ENCODE measurements around the gene PARD3.

The PARD3 gene

GRCh38 chr10:34176351-34176750 is 638.7 kb downstream of the PARD3 start:
- H3K4me3 ChIP-seq, result no peak overlapping the region
- peaks cover 6% of the 10 kb centered on the region; the same call in 1 of the 2 replicates for H3K27me3 ChIP-seq (ENCODE audit: low read depth)
- H3K36me3 ChIP-seq (replicated peaks), result no peaks in the 10 kb centered on the region
- no peaks in the 10 kb centered on the region for H3K9me3 ChIP-seq
- H3K4me1 ChIP-seq, result peaks cover 14% of the 10 kb centered on the region
- in situ Hi-C loops (cut with MboI; ENCODE audit: low sequenced_read_pairs), result loop anchor here (25.0 kb wide), 1 partner anchor 839 kb away; the partner anchor contains the start of gene NRP1
- DNase-seq (ENCODE audit: low spot score in 2 of 2), result no peak

- in situ Hi-C loops (cut with MboI; ENCODE audit: low sequenced_read_pairs), result loop anchor here (25.0 kb wide), 1 partner anchor 838 kb away; the partner anchor contains the start of gene NRP1
- H3K9me3 ChIP-seq, result no peaks in the 10 kb centered on the region
- no peak overlapping the region for H3K4me3 ChIP-seq
- H3K27me3 ChIP-seq (ENCODE audit: low read depth), result no peaks in the 10 kb centered on the region
- H3K36me3 ChIP-seq (replicated peaks), result no peaks in the 10 kb centered on the region
- no peak for DNase-seq (ENCODE audit: low spot score in 2 of 2)
- peaks cover 14% of the 10 kb centered on the region for H3K4me1 ChIP-seq
These were observed 640.0 kb downstream of the PARD3 start for GRCh38 chr10:34175121-34175520.

GRCh38 chr10:34172936-34173533 is 642.1 kb downstream of the PARD3 start:
- in situ Hi-C loops (cut with MboI; ENCODE audit: low sequenced_read_pairs), result no loop called here
- Histone ChIP-seq H3K4me3 (no peak overlapping the region), H3K27me3 (ENCODE audit: low read depth) (peaks cover 6% of the 10 kb centered on the region; the same call in 1 of the 2 replicates), H3K4me1 (peaks cover 8% of the 10 kb centered on the region), H3K9me3 (no peaks in the 10 kb centered on the region), H3K36me3 (replicated peaks) (no peaks in the 10 kb centered on the region)
- no peak for DNase-seq (ENCODE audit: low spot score in 2 of 2)

DNA sequence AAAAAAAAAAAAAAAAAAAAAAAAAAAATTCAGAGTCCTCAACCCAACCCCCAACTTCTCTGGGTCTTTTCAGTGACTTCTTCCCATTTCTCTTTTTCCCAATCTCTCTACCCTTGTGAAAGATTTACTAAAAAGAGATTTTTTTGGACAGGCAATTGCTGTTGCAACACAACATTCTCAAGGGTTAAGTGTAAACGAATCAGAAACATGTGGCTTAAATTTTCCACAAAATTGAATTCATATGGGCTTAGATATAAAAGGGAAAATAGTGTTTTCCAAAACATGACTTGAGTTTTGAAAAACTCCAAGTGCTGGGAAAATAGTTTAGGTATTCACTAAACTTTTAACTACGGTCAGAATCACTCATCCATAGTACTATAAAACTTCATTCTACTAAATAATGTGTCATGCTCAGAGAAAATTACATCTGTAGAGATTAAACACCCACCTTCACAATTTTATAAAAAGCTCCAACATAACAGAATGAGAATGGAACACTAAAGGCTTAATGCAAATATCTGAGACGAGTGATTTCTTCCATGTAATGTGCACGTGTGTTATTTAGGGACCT is 643.1 kb downstream of the PARD3 start:
- in situ Hi-C loops (cut with MboI; ENCODE audit: low sequenced_read_pairs), result no loop called here

GRCh38 chr10:34169677-34170076 is 645.4 kb downstream of the PARD3 start:
- H3K4me3 ChIP-seq, result no peak overlapping the region
- no peaks in the 10 kb centered on the region for H3K4me1 ChIP-seq
- H3K9me3 ChIP-seq, result no peaks in the 10 kb centered on the region
- H3K27me3 ChIP-seq (ENCODE audit: low read depth), result peaks cover 6% of the 10 kb centered on the region; the same call in 1 of the 2 replicates
- H3K36me3 ChIP-seq (replicated peaks), result no peaks in the 10 kb centered on the region
- DNase-seq (ENCODE audit: low spot score in 2 of 2), result no peak
- in situ Hi-C loops (cut with MboI; ENCODE audit: low sequenced_read_pairs), result no loop called here

More for the DNA sequence above, 643.1 kb downstream of the PARD3 start:
- no peak overlapping the region for H3K4me3 ChIP-seq
- no peaks in the 10 kb centered on the region for H3K4me1 ChIP-seq
- peaks cover 6% of the 10 kb centered on the region; the same call in 1 of the 2 replicates for H3K27me3 ChIP-seq (ENCODE audit: low read depth)
- no peak for DNase-seq (ENCODE audit: low spot score in 2 of 2)
- H3K36me3 ChIP-seq (replicated peaks), result no peaks in the 10 kb centered on the region
- no peaks in the 10 kb centered on the region for H3K9me3 ChIP-seq

GRCh38 chr10:34169131-34169530 is 646.0 kb downstream of the PARD3 start:
- no peaks in the 10 kb centered on the region for H3K9me3 ChIP-seq
- no peak overlapping the region for H3K4me3 ChIP-seq
- in situ Hi-C loops (cut with MboI; ENCODE audit: low sequenced_read_pairs), result no loop called here
- no peaks in the 10 kb centered on the region for H3K4me1 ChIP-seq
- peaks cover 6% of the 10 kb centered on the region; the same call in 1 of the 2 replicates for H3K27me3 ChIP-seq (ENCODE audit: low read depth)
- DNase-seq (ENCODE audit: low spot score in 2 of 2), result no peak
- H3K36me3 ChIP-seq (replicated peaks), result no peaks in the 10 kb centered on the region

DNA sequence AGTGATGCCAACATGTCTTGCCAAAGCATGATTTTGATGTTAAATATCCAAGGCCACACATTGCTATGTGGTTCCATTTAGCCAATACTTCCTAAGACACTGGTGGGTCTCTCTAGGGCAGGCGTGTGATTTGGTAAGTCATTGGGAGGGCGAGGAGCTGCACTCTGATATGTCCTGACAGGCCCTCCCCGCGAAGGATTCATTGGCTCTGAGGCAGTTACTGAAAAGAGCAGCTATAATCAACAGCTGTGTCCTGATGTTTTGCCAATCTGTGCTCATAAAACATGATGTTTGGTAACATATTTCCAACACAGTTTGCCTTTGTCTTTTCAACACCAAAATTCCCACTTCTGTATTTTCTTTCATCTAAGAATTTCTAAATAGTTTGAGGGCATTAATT is 646.7 kb downstream of the PARD3 start:
- no peaks in the 10 kb centered on the region for H3K4me1 ChIP-seq
- in situ Hi-C loops (cut with MboI; ENCODE audit: low sequenced_read_pairs), result no loop called here
- no peak overlapping the region for H3K4me3 ChIP-seq
- DNase-seq (ENCODE audit: low spot score in 2 of 2), result no peak
- peaks cover 6% of the 10 kb centered on the region; the same call in 1 of the 2 replicates for H3K27me3 ChIP-seq (ENCODE audit: low read depth)
- no peaks in the 10 kb centered on the region for H3K36me3 ChIP-seq (replicated peaks)
- no peaks in the 10 kb centered on the region for H3K9me3 ChIP-seq

- no peaks in the 10 kb centered on the region for H3K4me1 ChIP-seq
- H3K27me3 ChIP-seq (ENCODE audit: low read depth), result peaks cover 6% of the 10 kb centered on the region; the same call in 1 of the 2 replicates
- no peaks in the 10 kb centered on the region for H3K36me3 ChIP-seq (replicated peaks)
- no peak for DNase-seq (ENCODE audit: low spot score in 2 of 2)
- no peaks in the 10 kb centered on the region for H3K9me3 ChIP-seq
- in situ Hi-C loops (cut with MboI; ENCODE audit: low sequenced_read_pairs), result no loop called here
- no peak overlapping the region for H3K4me3 ChIP-seq
These were observed 648.3 kb downstream of the PARD3 start for GRCh38 chr10:34166823-34167222.

DNA sequence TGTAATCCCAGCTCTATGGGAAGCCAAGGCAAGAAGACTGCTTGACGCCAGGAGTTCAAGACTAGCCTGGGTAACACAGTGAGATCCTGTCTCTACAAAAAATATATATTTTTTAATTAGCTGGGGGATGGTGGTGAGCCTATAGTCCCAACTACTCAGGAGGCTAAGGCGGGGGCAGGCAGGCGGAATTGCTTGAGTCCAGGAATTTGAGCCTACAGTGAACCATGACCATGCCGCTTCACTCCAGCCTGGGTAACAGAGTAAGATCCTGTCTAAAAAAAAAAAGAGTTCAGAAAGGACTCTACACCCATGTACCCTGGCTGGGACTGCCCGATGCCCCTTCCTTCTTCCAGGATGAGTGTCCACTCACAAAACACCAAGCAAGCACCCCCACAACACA is 648.7 kb downstream of the PARD3 start:
- in situ Hi-C loops (cut with MboI; ENCODE audit: low sequenced_read_pairs), result no loop called here
- DNase-seq (ENCODE audit: low spot score in 2 of 2), result no peak
- no peak overlapping the region for H3K4me3 ChIP-seq

DNA sequence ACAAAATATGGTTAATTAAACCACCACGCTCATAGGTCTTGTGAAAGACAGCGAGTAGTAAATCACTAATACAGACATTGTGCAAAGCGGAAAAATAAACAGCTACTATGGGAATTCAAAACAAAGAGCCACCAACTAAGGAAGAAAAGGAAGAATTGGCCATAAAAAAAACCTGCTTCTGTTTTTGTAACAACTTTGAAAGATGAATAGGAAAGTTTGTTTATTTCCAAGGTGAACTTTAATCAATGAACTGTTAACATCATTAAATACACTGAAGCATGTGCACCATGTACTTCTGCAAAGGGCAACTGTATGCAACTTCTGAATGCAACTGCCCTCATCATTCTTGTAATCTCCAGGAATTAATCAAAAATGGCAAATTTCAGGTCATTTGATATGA is 651.1 kb downstream of the PARD3 start:
- in situ Hi-C loops (cut with MboI; ENCODE audit: low sequenced_read_pairs), result no loop called here
- H3K36me3 ChIP-seq (replicated peaks), result no peaks in the 10 kb centered on the region
- H3K4me3 ChIP-seq, result no peak overlapping the region
- DNase-seq (ENCODE audit: low spot score in 2 of 2), result no peak
- H3K27me3 ChIP-seq (ENCODE audit: low read depth), result no peaks in the 10 kb centered on the region
- no peaks in the 10 kb centered on the region for H3K9me3 ChIP-seq
- no peaks in the 10 kb centered on the region for H3K4me1 ChIP-seq

More for the DNA sequence above, 648.7 kb downstream of the PARD3 start:
- Histone ChIP-seq H3K4me1 (no peaks in the 10 kb centered on the region), H3K27me3 (ENCODE audit: low read depth) (peaks cover 6% of the 10 kb centered on the region; the same call in 1 of the 2 replicates), H3K36me3 (replicated peaks) (no peaks in the 10 kb centered on the region), H3K9me3 (no peaks in the 10 kb centered on the region)

DNA sequence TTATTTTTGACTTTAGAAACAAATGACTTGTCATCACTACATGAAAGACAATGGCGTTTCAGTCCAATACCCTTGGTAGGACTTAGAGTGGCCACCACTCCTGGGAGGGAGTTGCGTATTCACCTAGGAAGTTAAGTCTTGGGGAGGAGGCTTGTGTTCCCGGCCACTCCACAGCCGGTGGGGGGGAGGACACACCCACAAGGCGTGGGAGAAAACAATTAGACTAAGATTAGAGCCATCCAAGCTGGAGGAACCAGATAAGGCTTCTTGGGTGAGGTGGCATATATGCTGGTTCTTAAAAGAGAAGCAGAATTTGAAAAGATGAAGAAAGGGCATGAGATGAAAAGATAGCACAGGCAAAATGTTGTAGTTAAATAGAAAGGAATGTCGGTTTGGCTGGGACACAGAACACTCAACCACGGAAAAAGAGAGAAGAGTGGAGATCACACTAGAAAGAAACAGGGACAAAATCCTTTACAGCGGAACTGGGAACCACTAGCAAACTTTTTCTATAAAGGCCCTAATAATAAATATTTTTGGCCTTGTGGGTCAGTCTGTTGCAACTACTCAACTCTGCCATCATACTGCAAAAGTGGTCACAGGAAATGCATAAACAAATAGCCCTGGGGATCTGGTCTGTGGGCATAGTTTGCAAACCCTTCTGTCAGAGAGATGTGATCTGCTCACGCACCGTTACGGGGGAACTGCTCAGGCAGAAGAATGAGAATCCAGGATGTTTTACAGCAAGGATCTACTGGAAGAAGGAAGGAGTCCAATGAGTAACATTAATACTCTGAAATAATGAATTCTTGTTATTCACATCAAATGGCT is 651.8 kb downstream of the PARD3 start:
- DNase-seq (ENCODE audit: low spot score in 2 of 2), result no peak
- H3K9me3 ChIP-seq, result no peaks in the 10 kb centered on the region

DNA sequence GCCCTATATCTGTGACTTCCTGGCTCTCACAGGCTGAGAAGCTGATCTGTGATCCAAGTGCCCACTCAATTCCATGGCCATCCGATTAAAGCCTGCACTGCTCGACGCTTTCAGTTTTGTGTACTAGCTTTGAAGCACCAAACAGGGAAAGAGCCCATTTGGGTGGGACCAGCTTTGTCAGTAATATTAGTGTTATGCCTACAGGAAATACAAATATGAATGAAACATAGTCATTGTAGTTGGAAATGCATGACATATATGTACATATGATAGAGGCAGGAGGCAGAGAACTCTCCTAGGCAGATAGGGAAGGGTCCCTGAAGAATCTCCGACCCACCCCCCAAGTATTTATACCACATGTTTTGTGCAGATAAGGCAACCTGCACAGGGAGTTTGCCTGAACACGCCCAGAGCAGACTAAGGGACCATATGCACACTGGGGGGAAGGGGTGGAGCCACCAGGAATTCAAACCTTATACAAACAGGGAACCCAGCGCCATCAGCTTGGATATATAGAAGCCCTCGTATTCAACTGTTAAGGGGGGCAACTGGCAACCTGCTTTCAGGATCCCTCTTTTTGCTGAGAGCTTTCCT is 653.2 kb downstream of the PARD3 start:
- DNase-seq (ENCODE audit: low spot score in 2 of 2), result no peak
- in situ Hi-C loops (cut with MboI; ENCODE audit: low sequenced_read_pairs), result no loop called here
- no peak overlapping the region for H3K4me3 ChIP-seq
- H3K27me3 ChIP-seq (ENCODE audit: low read depth), result no peaks in the 10 kb centered on the region
- no peaks in the 10 kb centered on the region for H3K4me1 ChIP-seq
- no peaks in the 10 kb centered on the region for H3K36me3 ChIP-seq (replicated peaks)
- no peaks in the 10 kb centered on the region for H3K9me3 ChIP-seq

More for the DNA sequence above, 651.8 kb downstream of the PARD3 start:
- Histone ChIP-seq H3K4me1 (no peaks in the 10 kb centered on the region), H3K27me3 (ENCODE audit: low read depth) (no peaks in the 10 kb centered on the region), H3K36me3 (replicated peaks) (no peaks in the 10 kb centered on the region), H3K4me3 (no peak overlapping the region)
- in situ Hi-C loops (cut with MboI; ENCODE audit: low sequenced_read_pairs), result no loop called here

- in situ Hi-C loops (cut with MboI; ENCODE audit: low sequenced_read_pairs), result no loop called here
- Histone ChIP-seq H3K4me1 (no peaks in the 10 kb centered on the region), H3K9me3 (no peaks in the 10 kb centered on the region), H3K36me3 (replicated peaks) (no peaks in the 10 kb centered on the region), H3K4me3 (no peak overlapping the region), H3K27me3 (ENCODE audit: low read depth) (no peaks in the 10 kb centered on the region)
- DNase-seq (ENCODE audit: low spot score in 2 of 2), result no peak
These were observed 654.5 kb downstream of the PARD3 start for GRCh38 chr10:34160595-34160994.
